NB4 (cell line): ENCODE results near the gene CHDH.

Experiments
- DNase-seq: peaks from one replicate; pipeline ENCODE4 v3.0.0; 2010; ENCODE audit warnings: low read depth
- H3K4me3 ChIP-seq: one replicate; pipeline ENCODE4 v1.5.1; 2011; ENCODE audit warnings: mild to moderate bottlenecking, low read depth, low read length, moderate library complexity
- CTCF ChIP-seq: IDR thresholded peaks from one replicate; pipeline ENCODE4 v1.5.1; 2012; ENCODE audit warnings: low read depth, low read length
- MAX ChIP-seq: IDR thresholded peaks from 2 replicates; pipeline ENCODE4 v1.6.1; 2011; ENCODE audit warnings: low read depth, low read length
- MYC ChIP-seq: IDR thresholded peaks from 2 replicates; pipeline ENCODE4 v1.6.1; 2011; ENCODE audit warnings: low read depth, low read length
- POLR2A ChIP-seq: IDR thresholded peaks from 2 replicates; pipeline ENCODE4 v1.6.1; 2011; ENCODE audit warnings: mild to moderate bottlenecking; ENCODE audit not compliant: insufficient read length; ENCODE audit errors: extremely low read depth

The CHDH gene

DNA sequence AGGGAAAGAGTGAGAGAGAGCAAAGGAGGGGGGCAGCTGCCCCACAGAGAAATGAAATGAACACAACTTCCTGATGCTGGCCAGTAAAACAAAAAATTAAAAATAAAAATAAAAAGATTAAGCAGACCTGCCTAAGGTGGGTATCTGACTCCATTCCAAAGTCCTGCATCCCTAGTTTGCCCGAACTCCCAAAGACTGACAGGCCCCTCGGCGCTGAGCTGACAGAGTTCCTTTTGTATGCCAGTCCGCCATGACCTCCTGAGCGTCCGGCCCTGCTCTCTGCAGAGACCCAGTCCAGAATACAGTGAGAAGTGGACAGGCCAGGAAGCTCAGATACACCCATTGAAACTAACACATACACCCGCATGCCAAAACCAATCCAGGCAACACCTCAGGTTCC lies 54.9 kb downstream of the CHDH start:
- no peak for DNase-seq
- TF ChIP-seq MAX (no peak), MYC (no peak), POLR2A (no peak), CTCF (no peak)
- H3K4me3 ChIP-seq: no peak overlapping the region

DNA sequence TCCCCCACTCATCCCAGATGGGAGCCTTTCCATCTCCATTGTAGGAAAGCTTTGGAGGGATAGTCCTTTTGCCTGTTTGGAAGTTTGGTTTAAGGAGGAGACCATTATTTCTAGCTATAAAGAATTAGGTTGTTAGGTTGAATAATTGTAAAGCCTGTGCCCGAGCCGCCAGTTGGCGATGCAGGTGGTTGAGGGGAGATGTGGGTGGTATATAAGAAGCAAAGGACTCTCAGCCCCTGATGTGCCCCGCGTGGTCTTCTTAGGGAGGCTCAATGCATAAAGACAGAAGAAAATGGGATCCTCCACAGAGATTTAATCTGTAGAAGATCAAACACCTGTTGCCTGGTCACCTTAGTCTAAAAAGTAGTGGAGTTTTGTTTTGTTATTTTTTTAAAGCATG lies 55.7 kb downstream of the CHDH start:
- TF ChIP-seq MYC (no peak), POLR2A (no peak), CTCF (no peak), MAX (no peak)
- H3K4me3 ChIP-seq: no peak overlapping the region
- no peak for DNase-seq

DNA sequence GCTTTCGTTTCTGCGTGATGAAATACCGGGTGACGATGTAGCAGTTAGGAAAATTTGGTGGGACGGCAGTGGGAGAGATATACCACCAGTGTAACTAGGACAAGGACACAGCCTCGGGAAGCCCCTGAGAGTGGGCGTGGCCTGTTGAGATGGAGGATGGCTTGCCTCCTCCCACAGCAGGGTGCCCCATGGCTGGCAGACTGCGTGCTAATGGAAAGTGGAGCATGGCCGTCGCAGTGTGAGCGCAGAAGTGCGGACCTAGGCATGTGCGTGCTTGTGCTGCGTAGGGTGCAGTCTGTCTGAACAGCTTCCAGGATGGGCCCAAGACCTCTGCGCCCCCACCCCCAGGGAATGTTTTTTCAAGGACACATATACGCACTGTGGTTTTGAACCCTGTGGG lies 56.8 kb downstream of the CHDH start:
- H3K4me3 ChIP-seq: no peak overlapping the region
- no peak for TF ChIP-seq MAX
- TF ChIP-seq POLR2A: no peak
- TF ChIP-seq MYC: no peak
- TF ChIP-seq CTCF: no peak
- no peak for DNase-seq

DNA sequence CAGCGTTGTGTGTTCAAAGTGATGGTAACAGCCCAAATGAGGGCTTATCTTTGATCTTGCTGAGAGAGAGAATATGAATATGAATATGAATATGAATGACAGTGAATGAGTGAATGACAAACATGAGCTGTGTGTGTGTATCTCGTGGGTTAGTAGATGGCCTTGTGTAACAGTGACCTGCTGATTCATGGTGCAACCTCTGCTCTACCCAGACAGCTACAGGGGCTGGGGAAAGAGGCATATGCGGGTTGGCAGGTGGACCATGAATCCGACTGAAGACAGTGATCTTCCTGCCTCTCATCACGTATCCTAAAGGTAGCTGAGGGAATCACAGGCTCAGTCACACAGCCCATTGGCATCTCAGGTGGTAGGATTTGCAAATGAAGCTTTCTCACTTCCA lies 58.2 kb downstream of the CHDH start:
- H3K4me3 ChIP-seq: no peak overlapping the region
- DNase-seq: no peak
- TF ChIP-seq CTCF: no peak
- no peak for TF ChIP-seq MYC
- no peak for TF ChIP-seq MAX
- no peak for TF ChIP-seq POLR2A

DNA sequence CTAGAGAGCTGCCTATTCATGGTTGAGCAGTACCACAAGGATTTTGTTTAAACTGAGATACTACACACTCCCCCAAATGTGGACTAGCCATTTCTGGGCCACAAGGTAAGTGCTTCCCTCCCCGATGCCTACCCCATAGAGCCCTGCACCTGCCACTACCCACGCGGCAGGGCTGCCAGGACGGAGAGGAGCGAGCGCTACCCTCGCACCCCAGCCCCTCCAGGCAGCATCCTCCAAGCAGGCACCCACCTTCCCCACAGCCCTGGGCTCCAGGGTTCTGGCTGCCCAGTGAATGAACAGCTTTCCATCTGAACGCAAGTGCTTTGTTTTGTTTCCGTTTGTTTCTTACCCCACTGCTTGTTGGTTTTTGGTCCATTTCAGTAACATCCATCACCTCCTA lies 59.2 kb downstream of the CHDH start:
- H3K4me3 ChIP-seq: no peak overlapping the region
- TF ChIP-seq MAX: no peak
- TF ChIP-seq MYC: no peak
- TF ChIP-seq POLR2A: no peak
- no peak for TF ChIP-seq CTCF
- no peak for DNase-seq

GRCh38 chr3:53780806-53781205 lies 65.4 kb downstream of the CHDH start:
- TF ChIP-seq POLR2A: no peak
- no peak for TF ChIP-seq MAX
- TF ChIP-seq MYC: no peak
- no peak for TF ChIP-seq CTCF
- H3K4me3 ChIP-seq: no peak overlapping the region
- DNase-seq: no peak
